ENCODE measurements around the gene TEX19. TPM values are rescaled to one million over a fixed set of nuclear protein-coding genes. Genes with fewer than 3 reads are reported as not detected.

TEX19 gene
- total and polyA plus RNA-seq, 10 of the 15 experiments (the other 5 are each of a cell fraction or from before 2014, with no cell fraction given): 0.03 to 0.32 (median 0.13) TPM; not detected in 3

- POLR2A ChIA-PET: no interaction called here
- no peak overlapping the region for H3K9ac ChIP-seq (ENCODE audit: control insufficient read depth, insufficient read depth, low read length)
- no TSS peak for BruUV-seq (replicated peaks)
Observed at GRCh38 chr17:82331345-82331939, 27.6 kb upstream of the TEX19 start.

GRCh38 chr17:82332669-82333278 is 26.3 kb upstream of the TEX19 start:
- Histone ChIP-seq H2AFZ (ENCODE audit: control insufficient read depth, low read depth, low read length) (no peak overlapping the region), H3K4me1 (ENCODE audit: control insufficient read depth, insufficient read depth, low read length) (peaks cover 11% of the 10 kb centered on the region), H3K36me3 (ENCODE audit: control insufficient read depth in 2 of 2, insufficient read depth in 2 of 2, low read length in 1 of 2) (no peaks in the 10 kb centered on the region), H3K4me2 (ENCODE audit: control insufficient read depth, insufficient read depth) (peak overlapping the region; percentile 21), H3K9ac (ENCODE audit: control insufficient read depth, insufficient read depth, low read length) (no peak overlapping the region), H3K9me3 (replicated peaks; ENCODE audit: control insufficient read depth, insufficient read depth, low read length) (no peaks in the 10 kb centered on the region), H4K20me1 (ENCODE audit: control insufficient read depth, insufficient read depth) (no peaks in the 10 kb centered on the region), H3K79me2 (ENCODE audit: control insufficient read depth, insufficient read depth, low read length) (no peaks in the 10 kb centered on the region), H3K4me3 (no peak overlapping the region), H3K27me3 (replicated peaks in 1 of 2; ENCODE audit: control insufficient read depth in 2 of 2, insufficient read depth in 2 of 2, low read length in 1 of 2) (peaks cover 6 to 12% of the 10 kb centered on the region in 2 experiments; a peak in 3 of 4 replicates), H3K27ac (ENCODE audit: control insufficient read depth, insufficient read depth) (no peak overlapping the region)
- no peak for DNase-seq (ENCODE audit: low read depth, low spot score)
- intact Hi-C loops (cut with micrococcal nuclease; ENCODE audit: unreplicated experiment) (no loop called here), in situ Hi-C loops (cut with MboI) (no loop called here)
- peak; percentile 44 for ATAC-seq
- ChIA-PET CTCF (interaction anchor here (0.7 to 1.7 kb wide), 4 partner anchors 17 to 282 kb away, joined by 3 to 4 read pairs (median 4); no protein-coding TSS in a partner anchor), POLR2A (interaction anchor here (1.1 kb wide), 1 partner anchor 11 kb away, joined by 3 read pairs; no protein-coding TSS in a partner anchor), RAD21 (ENCODE audit: unreplicated experiment) (interaction anchor here (0.6 to 0.8 kb wide), 2 partner anchors 11 to 18 kb away, joined by 3 read pairs; no protein-coding TSS in a partner anchor), SMC1A (ENCODE audit: uncharacterized antibody, unreplicated experiment) (interaction anchor here (1.0 kb wide), 1 partner anchor 31 kb away, joined by 3 read pairs; no protein-coding TSS in a partner anchor)
- 12% methylated on average over 31 of the region's 32 CpGs for WGBS (ENCODE audit: insufficient coverage, insufficient replicate concordance, low lambda C conversion rate, missing lambda C conversion rate)
- FAIRE-seq: no peak
- no TSS peak for BruUV-seq (replicated peaks)
- TF ChIP-seq DPF2 (IDR thresholded peaks at IDR 0.05): 0 out of 2 replicates have a peak, but pooled peaks have one; percentile 19
- no peak for TF ChIP-seq FOXK2 (IDR thresholded peaks at IDR 0.05)
- TF ChIP-seq GATAD2B (conservative IDR thresholded peaks at IDR 0.05; ENCODE audit: low read depth): peak; percentile 77; the same call in 1 of the 2 replicates
- TF ChIP-seq NRF1 (conservative IDR thresholded peaks at IDR 0.05; ENCODE audit: low read depth, low read length): no peak
- no peak for TF ChIP-seq STAT3 (IDR thresholded peaks at IDR 0.05; ENCODE audit: low read depth, low read length)
- TF ChIP-seq HSF1 (IDR thresholded peaks at IDR 0.05; ENCODE audit: low read depth, low read length): no peak
- TF ChIP-seq IKZF2 (IDR thresholded peaks at IDR 0.05): peak in 1 of 2 experiments; percentile 12; a peak in 1 of 4 replicates
- peak; percentile 19; the same call in 1 of the 2 replicates for TF ChIP-seq PKNOX1 (IDR thresholded peaks at IDR 0.05)
- peak; percentile 61 for TF ChIP-seq BACH1 (IDR thresholded peaks at IDR 0.05; ENCODE audit: borderline replicate concordance)
- TF ChIP-seq LARP7 (IDR thresholded peaks at IDR 0.05): 0 out of 2 replicates have a peak, but pooled peaks have one; percentile 17
- peak; percentile 22; the same call in 1 of the 2 replicates for TF ChIP-seq IKZF1 (conservative IDR thresholded peaks at IDR 0.05)

More at GRCh38 chr17:82331345-82331939, 27.6 kb upstream of the TEX19 start:
- in situ Hi-C loops (cut with MboI) (no loop called here), intact Hi-C loops (cut with micrococcal nuclease; ENCODE audit: unreplicated experiment) (no loop called here)
- peaks cover 11% of the 10 kb centered on the region for H3K4me1 ChIP-seq (ENCODE audit: control insufficient read depth, insufficient read depth, low read length)
- H3K79me2 ChIP-seq (ENCODE audit: control insufficient read depth, insufficient read depth, low read length): no peaks in the 10 kb centered on the region
- ATAC-seq (no peak), FAIRE-seq (no peak), DNase-seq (ENCODE audit: low read depth, low spot score) (no peak)
- H3K4me3 ChIP-seq: no peak overlapping the region
- no peaks in the 10 kb centered on the region for H3K9me3 ChIP-seq (replicated peaks; ENCODE audit: control insufficient read depth, insufficient read depth, low read length)
- ChIA-PET SMC1A (ENCODE audit: uncharacterized antibody, unreplicated experiment) (interaction anchor here (0.9 kb wide), 1 partner anchor 30 kb away, joined by 3 read pairs; no protein-coding TSS in a partner anchor), CTCF (interaction anchor here (1.4 kb wide), 1 partner anchor 19 kb away, joined by 4 read pairs; no protein-coding TSS in a partner anchor), RAD21 (ENCODE audit: unreplicated experiment) (no interaction called here)
- no peak overlapping the region for H2AFZ ChIP-seq (ENCODE audit: control insufficient read depth, low read depth, low read length)
- no peak overlapping the region for H3K27ac ChIP-seq (ENCODE audit: control insufficient read depth, insufficient read depth)
- no peaks in the 10 kb centered on the region for H4K20me1 ChIP-seq (ENCODE audit: control insufficient read depth, insufficient read depth)
- TF ChIP-seq PML (IDR thresholded peaks at IDR 0.05; ENCODE audit: low read length) (no peak), MYB (IDR thresholded peaks at IDR 0.05; ENCODE audit: borderline replicate concordance, low read depth, low read length) (no peak)
- 76% methylated on average over 25 of the region's 25 CpGs for WGBS (ENCODE audit: insufficient coverage, insufficient replicate concordance, low lambda C conversion rate, missing lambda C conversion rate)
- H3K36me3 ChIP-seq (ENCODE audit: control insufficient read depth in 2 of 2, insufficient read depth in 2 of 2, low read length in 1 of 2): no peaks in the 10 kb centered on the region
- H3K27me3 ChIP-seq (replicated peaks in 1 of 2; ENCODE audit: control insufficient read depth in 2 of 2, insufficient read depth in 2 of 2, low read length in 1 of 2): peaks cover 6 to 12% of the 10 kb centered on the region in 2 experiments; a peak in 3 of 4 replicates
- no peak overlapping the region for H3K4me2 ChIP-seq (ENCODE audit: control insufficient read depth, insufficient read depth)
